HG02642 (cell line): ENCODE results near the gene PDE1C.

ENCODE experiments used
- ATAC-seq: cut with Tn5 transposase; IDR thresholded peaks from one replicate; pipeline ENCODE4 v1.9.1; 2021; ENCODE audit warnings: mild to moderate bottlenecking; ENCODE audit not compliant: unreplicated experiment, poor library complexity

The PDE1C gene

DNA sequence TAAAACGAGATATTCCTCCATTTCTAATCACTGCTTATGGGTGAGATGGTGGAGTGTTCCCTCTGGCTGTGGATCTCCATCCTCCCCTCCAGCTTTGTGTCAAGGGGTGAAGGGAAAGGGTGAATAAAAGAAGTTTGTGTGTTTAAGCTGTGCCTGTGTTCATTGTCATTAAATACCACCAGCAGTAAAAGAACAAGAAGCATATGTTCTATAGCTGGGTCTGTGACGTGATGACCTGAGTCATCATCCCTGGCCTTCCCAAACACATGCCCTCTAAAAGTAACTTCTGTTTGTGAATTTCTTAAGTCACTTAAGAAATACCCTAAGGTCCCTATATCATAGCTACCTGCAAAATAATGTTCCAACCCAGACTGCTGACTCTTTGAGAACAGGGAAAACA is 278.3 kb downstream of the PDE1C start:
- no peak for ATAC-seq

DNA sequence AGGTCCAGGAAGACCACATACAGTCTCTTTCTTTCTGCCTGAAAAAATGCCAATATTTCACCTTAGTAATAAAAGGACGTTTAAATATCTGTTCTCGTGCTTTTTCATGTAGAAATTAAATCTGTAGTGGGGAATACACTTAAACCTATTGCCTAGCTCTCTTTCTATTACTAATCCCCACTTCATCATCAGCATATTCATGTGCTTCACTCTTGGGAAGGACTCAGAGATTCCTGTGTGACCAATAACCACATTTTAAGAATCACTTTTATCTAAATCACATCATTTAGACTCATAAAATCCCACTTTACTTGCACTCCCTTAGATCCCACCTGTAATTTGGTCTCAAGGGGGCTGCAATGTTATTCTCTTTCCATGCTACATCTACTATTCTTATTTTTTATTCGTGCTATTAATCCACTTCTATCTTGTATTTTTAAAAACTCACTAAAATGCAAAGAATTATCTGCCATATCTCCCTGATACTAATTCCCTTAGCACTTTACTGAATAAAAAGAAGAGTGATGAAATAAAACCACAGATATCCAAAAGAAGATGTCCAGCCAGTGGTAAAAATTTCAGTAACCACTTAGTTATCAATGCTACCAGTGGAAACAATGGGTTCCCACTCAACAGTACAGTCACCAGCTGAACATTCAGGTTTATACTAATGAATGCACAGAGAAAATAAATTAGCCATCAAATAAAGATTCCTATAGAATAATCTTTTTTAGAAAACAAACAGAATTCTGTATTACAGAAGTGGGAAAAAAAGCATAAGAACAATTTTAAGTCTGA is 281.1 kb downstream of the PDE1C start:
- ATAC-seq = no peak

GRCh38 chr7:31788445-31788844 is 281.8 kb downstream of the PDE1C start:
- no peak for ATAC-seq

DNA sequence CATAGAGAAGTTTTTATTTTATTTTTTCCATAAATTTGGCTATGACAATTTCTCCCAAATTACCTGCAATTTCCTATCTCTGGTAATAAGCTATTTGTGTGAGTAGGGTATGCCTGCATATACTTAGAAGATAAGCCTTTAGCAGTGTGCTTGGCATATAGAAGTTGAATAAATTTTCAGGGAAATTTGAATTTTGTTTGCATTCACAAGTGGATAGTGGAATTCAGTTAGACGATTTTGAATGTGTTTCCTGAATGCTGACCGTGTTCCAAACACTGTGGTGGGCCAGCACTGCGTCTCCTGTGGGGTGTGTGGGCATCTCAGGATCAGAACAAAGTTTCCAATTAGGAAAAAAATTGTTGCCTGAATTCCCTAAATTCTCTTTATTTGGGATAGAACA is 283.9 kb downstream of the PDE1C start:
- ATAC-seq = no peak

DNA sequence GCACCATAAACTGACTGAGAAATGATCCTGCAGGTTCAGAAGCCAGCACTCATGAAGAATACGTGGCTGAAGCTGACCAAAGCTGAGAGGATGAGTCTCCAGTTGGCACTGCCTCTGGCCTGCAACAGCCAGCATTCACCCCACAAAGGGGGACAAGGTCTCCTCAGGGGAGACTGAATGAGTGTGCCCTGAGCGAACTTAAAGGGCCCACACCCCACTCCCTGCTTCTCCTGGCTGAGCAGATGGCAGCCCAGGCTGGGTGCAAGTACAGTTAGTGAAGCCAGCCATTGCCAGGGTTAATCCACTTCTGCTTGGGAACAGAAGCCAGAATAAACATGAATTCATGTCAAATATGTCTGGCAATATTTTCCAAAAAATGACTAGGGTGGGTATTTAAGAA is 285.1 kb downstream of the PDE1C start:
- no peak for ATAC-seq

DNA sequence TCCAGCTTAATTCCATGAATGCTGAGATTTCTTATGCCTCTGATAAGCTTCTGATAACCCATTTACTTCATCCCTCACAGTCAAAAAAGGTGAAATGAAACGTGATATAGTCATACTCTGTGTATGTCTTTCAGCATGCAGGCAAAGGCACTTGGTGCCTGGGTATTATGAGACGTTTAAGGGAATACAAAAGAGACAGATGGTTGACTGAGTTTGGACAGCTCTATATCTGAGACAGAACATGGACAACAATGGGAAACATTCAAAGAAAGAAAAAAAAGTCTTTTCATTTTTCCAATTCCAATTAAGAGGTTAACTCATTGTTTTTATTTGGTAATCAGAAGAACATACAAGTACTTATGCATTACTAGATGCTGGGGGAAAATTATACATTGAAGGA is 287.0 kb downstream of the PDE1C start:
- ATAC-seq = no peak

DNA sequence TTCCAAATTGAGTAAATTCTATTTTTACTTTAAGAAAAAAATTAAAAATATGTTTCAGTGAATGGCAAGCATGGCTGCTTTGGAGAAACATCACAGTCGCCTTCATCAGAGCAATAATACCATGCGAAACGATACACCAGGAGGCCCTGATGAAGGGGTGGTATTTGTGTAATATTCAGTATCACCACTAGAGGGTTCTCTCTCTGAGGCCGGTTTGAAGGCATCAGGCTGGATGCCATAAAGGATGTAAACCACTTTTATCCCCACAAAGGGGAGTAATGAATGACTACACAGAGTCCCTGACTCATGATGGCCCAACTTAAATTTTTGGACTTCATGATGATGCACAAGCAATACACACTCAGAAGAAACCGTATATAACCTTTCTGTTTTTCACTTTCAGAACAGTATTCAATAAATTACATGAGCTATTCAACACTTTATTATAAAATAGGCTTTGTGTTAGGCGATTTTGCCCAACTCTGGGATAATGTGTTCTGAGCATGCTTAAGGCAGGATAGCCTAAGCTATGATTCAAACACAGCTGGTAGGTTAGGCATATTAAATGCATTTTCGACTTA is 287.7 kb downstream of the PDE1C start:
- ATAC-seq = peak; percentile 90

- no peak for ATAC-seq
These were observed 291.9 kb downstream of the PDE1C start for GRCh38 chr7:31778296-31778695.

DNA sequence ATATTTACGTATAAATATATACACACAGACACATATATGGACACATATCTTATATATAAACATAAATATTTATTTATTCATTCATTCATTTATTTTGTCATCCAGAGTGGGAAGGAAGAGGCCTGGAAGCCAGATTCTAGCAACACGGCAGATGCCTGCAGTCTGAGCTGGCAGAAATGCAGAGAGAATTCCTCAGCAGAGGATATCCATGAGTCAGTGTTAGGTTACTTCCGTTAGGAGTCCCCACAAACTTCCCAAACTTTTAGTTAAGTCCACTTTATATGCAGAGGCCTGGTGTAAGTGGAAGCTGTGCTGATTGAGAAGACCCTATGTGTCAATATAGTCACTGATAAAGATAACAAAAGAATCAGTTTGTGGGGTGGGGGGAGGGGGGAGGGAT is 293.6 kb downstream of the PDE1C start:
- no peak for ATAC-seq

DNA sequence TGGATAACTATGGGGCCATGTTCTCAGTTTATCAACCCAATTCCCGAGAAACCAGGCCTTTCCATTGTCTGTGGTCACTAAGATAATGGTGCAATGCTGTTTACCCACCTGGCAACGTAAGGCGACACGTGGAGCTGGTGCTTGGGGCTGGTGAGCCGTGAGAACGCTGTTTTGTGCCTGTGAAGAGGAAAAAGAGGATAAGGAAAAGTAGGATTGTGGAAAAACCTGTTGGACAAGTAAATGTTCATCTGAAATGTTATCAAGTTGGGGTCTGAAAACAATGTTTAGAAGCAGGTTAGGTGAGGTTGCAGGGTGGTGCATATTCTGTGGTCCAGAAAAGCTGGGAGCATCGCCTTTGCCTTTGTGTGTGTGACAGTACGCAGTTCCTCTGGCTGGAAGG is 294.7 kb downstream of the PDE1C start:
- no peak for ATAC-seq

GRCh38 chr7:31772211-31772610 is 298.0 kb downstream of the PDE1C start:
- no peak for ATAC-seq

GRCh38 chr7:31767686-31768358 is 302.4 kb downstream of the PDE1C start:
- no peak for ATAC-seq

GRCh38 chr7:31764462-31764861 is 305.7 kb downstream of the PDE1C start:
- ATAC-seq = no peak

DNA sequence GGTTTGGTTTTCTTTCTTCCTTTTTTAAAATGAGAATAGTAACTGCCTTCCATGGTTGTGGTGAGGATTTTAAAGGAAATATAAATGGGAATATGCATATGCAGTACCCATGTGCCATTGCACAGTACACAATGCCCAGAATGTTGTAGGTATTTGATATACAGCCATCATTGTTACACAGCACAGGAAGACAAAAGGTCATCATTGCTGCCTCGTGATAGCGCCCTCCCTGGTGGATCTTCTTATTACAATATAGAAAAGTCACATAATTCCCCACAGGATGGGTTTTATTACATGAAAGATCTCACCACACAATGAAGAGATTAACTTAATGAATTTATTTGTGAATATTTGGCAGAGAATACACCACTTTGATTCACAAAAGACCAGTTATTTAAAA is 306.7 kb downstream of the PDE1C start:
- ATAC-seq = no peak

DNA sequence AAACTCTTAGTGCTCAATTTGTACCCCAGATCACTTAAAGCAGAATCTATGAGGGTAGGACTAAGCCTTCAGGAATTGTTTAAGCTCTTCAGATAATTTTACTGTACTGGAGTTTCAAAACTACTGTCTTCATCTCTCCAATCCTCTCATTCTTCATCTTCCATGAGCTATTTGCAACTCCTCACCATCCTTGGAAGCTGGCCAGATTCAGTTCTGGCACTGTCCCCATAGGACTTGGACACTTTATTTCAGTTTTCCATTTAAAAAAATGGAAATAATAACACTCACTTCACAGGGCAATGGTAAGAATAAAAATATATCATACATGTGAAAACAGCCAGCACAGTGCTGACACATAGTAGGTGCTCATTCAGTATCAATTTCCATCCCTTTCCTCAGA is 308.6 kb downstream of the PDE1C start:
- no peak for ATAC-seq

DNA sequence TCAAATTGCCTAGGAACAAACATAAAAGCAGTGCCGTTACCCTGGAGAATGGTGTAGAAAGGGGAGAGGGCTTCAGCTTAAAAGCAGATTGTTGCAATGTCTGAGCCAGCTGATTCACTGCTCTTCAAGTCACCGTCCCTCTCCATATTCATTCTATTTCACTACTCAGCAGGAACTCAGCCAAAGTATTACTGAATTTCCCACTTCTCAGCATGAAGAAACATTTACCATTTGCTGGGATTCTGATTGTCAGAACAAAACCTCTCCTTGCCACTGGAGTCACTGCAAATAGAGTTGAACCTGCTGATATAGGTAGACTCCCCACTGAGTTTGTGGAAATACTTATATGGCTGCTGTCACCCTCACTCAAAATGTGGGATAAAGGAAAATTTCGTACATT is 311.5 kb downstream of the PDE1C start:
- ATAC-seq = no peak

DNA sequence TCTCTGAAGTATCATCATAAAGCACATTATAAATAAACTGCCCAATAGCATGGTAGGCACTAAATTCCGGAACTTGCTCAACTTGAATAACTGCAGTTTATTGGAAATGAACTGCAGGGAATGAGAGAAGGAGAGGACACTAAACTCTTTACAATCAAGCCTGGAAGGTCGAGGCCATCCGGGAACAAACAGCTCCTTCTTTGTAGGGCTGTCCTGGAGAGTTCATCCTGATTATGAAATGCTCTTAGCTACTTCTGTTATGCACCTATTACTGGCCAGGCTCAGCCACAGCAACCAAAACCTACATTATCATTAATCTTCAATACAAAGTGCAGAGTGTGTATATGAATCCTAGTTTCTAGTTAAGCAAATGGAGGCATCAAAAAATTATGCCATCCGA is 318.5 kb downstream of the PDE1C start:
- no peak for ATAC-seq

- no peak for ATAC-seq
These were observed 322.1 kb downstream of the PDE1C start for GRCh38 chr7:31748084-31748483.

DNA sequence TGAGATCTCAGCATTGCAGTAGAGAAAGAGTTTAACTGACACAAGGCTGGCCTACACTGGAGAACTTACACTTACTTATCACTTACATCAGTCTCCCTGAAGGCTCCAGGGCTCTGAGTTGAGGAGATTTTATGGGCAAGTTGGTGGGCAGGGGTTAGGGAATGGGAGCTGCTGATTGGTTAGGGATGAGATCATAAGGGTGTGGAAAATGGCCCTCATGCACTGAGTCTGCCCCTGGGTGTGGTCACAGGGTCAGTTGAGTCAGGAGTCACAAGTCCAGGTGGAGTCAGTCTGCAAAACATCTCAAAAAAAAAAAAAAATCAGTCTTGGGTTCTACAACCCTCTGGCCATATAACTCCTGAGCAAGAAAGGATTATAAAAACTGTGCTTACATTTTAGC is 322.7 kb downstream of the PDE1C start:
- ATAC-seq = no peak

- peak; percentile 85 for ATAC-seq
These were observed 325.8 kb downstream of the PDE1C start for GRCh38 chr7:31744294-31744874.

DNA sequence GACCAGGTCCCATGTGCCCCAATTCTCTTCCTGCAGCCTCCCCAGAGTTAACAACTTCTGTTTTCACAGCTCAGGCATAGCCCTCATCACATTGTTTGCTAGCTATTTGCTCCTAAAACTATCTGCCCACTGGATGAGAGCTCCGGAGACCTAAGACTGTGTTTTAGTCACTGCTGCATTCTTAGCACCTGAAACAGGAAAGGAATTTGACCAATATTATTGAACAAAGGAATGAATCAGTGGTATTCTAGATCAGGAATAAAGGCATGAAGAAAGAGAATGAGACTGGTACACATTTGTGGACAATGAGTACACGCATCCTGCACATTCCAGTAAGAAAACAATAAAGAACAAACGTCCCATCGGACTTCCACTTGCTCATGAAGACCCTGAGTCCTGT is 328.4 kb downstream of the PDE1C start:
- no peak for ATAC-seq
